Caco-2 (cell line): ENCODE results near the gene SLC7A6OS. TPM values are rescaled to one million over a fixed set of nuclear protein-coding genes. Genes with fewer than 3 reads are reported as not detected.

Experiments used
- BruUV-seq: library from RNA; stranded (reverse); fragments of 400-500 nt; replicated peaks from 2 replicates; lab custom pipeline; 2021; lab: Mats Ljungman, UMichigan
- CTCF ChIA-PET: fragments of 300-600 bp; sonication (Branson Sonifier 250); formaldehyde crosslinking; loops from one replicate; lab custom pipeline; 2022; ENCODE audit warnings: antibody characterized with exemption; lab: Charles Lee
- POLR2A ChIA-PET: fragments of 300-600 bp; sonication (Branson Sonifier 250); formaldehyde crosslinking; loops from one replicate; lab custom pipeline; 2022; ENCODE audit warnings: antibody characterized with exemption; lab: Charles Lee
- DNase-seq, 2 experiments: peaks; one replicate each; pipeline versions ENCODE4 v3.0.0 to v3.0.0-alpha.2; 2020 to 2022
- H3K27me3 ChIP-seq: replicated peaks from 2 replicates; pipeline ENCODE4 v1.6.0; 2011; ENCODE audit warnings: low read length; ENCODE audit not compliant: control insufficient read depth, insufficient read depth
- H3K36me3 ChIP-seq: 2 replicates; pipeline ENCODE4 v1.5.1; 2011; ENCODE audit warnings: low read length; ENCODE audit not compliant: control insufficient read depth, insufficient read depth
- H3K4me1 ChIP-seq: fragments of 250-450 bp; sonication (Bioruptor Pico); 2 replicates; pipeline ENCODE4 v1.5.1; 2020; ENCODE audit warnings: mild to moderate bottlenecking
- H3K4me3 ChIP-seq: 2 replicates; pipeline ENCODE4 v1.5.1; 2011; ENCODE audit warnings: low read depth, mild to moderate bottlenecking, control low read depth, low read length
- H3K9me3 ChIP-seq: fragments of 250-450 bp; sonication (Bioruptor Pico); 2 replicates; pipeline ENCODE4 v1.5.1; 2020; ENCODE audit warnings: mild to moderate bottlenecking, moderate library complexity
- H3K27ac Mint-ChIP-seq: one replicate; pipeline ENCODE4 v1.8.0; 2022; ENCODE audit warnings: mixed read lengths; ENCODE audit not compliant: unreplicated experiment
- H3K27me3 Mint-ChIP-seq: one replicate; pipeline ENCODE4 v1.8.0; 2022; ENCODE audit warnings: mixed read lengths; ENCODE audit not compliant: insufficient read depth, unreplicated experiment
- H3K36me3 Mint-ChIP-seq: one replicate; pipeline ENCODE4 v1.8.0; 2022; ENCODE audit warnings: mild to moderate bottlenecking, mixed read lengths; ENCODE audit not compliant: insufficient read depth, unreplicated experiment
- H3K4me1 Mint-ChIP-seq: one replicate; pipeline ENCODE4 v1.8.0; 2022; ENCODE audit warnings: low read depth, mixed read lengths; ENCODE audit not compliant: unreplicated experiment
- H3K4me3 Mint-ChIP-seq: one replicate; pipeline ENCODE4 v1.8.0; 2022; ENCODE audit warnings: mild to moderate bottlenecking, moderate library complexity, mixed read lengths; ENCODE audit not compliant: unreplicated experiment
- H3K9me3 Mint-ChIP-seq: one replicate; pipeline ENCODE4 v1.8.0; 2022; ENCODE audit warnings: mixed read lengths; ENCODE audit not compliant: unreplicated experiment
- intact Hi-C: fragments of 100-400 bp; cut with micrococcal nuclease; formaldehyde crosslinking; loops from one replicate; pipeline ENCODE4 v1.10.0; 2022; ENCODE audit not compliant: unreplicated experiment
- total RNA-seq: library from RNA; stranded (reverse); gene quantifications from 2 replicates; pipeline ENCODE4 v1.2.3, GENCODE V29; 2022
- TF ChIP-seq, protein P1 (sequence below), 2 experiments: fragments of 200-600 bp in 1 of 2; IDR thresholded peaks; 1 replicate in 1 of 2; 2 replicates in 1 of 2; pipeline versions ENCODE4 v1.5.1 to v1.8.0; 2011 to 2022; ENCODE audit warnings: antibody characterized with exemption in 1 of 2, control low read depth in 1 of 2, inconsistent platforms in 1 of 2, low read depth in 1 of 2, low read length in 1 of 2, mild to moderate bottlenecking in 1 of 2, moderate library complexity in 1 of 2; ENCODE audit not compliant: insufficient read depth in 1 of 2, severe bottlenecking in 1 of 2, unreplicated experiment in 1 of 2

The SLC7A6OS gene
- total RNA-seq, 1 experiment from 2014 or later: 34.0 TPM

- no peak for DNase-seq
- Mint-ChIP-seq H3K27ac (no peak overlapping the region), H3K4me3 (no peak overlapping the region), H3K36me3 (peaks cover 91% of the 10 kb centered on the region), H3K9me3 (no peaks in the 10 kb centered on the region), H3K4me1 (no peaks in the 10 kb centered on the region), H3K27me3 (no peaks in the 10 kb centered on the region)
- POLR2A ChIA-PET: no interaction called here
- intact Hi-C loops: no loop called here
- Histone ChIP-seq H3K9me3 (no peaks in the 10 kb centered on the region), H3K4me1 (no peaks in the 10 kb centered on the region), H3K36me3 (peaks cover 8% of the 10 kb centered on the region), H3K27me3 (no peaks in the 10 kb centered on the region), H3K4me3 (no peak overlapping the region)
- no TSS peak for BruUV-seq
- TF ChIP-seq, protein P1, sequence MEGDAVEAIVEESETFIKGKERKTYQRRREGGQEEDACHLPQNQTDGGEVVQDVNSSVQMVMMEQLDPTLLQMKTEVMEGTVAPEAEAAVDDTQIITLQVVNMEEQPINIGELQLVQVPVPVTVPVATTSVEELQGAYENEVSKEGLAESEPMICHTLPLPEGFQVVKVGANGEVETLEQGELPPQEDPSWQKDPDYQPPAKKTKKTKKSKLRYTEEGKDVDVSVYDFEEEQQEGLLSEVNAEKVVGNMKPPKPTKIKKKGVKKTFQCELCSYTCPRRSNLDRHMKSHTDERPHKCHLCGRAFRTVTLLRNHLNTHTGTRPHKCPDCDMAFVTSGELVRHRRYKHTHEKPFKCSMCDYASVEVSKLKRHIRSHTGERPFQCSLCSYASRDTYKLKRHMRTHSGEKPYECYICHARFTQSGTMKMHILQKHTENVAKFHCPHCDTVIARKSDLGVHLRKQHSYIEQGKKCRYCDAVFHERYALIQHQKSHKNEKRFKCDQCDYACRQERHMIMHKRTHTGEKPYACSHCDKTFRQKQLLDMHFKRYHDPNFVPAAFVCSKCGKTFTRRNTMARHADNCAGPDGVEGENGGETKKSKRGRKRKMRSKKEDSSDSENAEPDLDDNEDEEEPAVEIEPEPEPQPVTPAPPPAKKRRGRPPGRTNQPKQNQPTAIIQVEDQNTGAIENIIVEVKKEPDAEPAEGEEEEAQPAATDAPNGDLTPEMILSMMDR (IDR thresholded peaks at IDR 0.05; ENCODE audit: insufficient read depth in 1 of 2, low read depth in 1 of 2, low read length in 1 of 2, severe bottlenecking in 1 of 2, unreplicated experiment in 1 of 2): no peak
- CTCF ChIA-PET: no interaction called here
Observed at GRCh38 chr16:68343137-68343536, 32.4 kb upstream of the SLC7A6OS start.

DNA sequence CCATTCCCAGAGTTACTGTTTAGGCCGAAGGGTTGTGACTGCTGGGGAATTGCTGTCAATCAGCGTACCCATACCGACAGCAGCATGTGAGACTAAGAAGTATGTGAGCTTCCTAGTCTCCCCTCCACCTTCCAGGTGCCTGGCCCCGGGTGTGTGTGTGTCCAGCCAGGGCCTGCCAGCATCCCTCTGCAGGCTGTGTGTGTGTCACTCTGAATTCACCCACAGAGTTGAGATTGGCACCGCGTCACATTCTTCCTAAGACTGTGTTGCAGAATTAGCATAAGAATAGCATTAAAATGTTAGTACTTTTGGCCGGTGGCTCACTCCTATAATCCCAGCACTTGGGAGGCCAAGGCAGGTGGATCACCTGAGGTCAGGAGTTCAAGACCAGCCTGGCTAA lies 31.9 kb upstream of the SLC7A6OS start:
- Histone ChIP-seq H3K4me3 (no peak overlapping the region), H3K27me3 (no peaks in the 10 kb centered on the region), H3K36me3 (peaks cover 8% of the 10 kb centered on the region), H3K4me1 (no peaks in the 10 kb centered on the region), H3K9me3 (no peaks in the 10 kb centered on the region)
- Mint-ChIP-seq H3K27ac (no peak overlapping the region), H3K4me1 (no peaks in the 10 kb centered on the region), H3K36me3 (peaks cover 91% of the 10 kb centered on the region), H3K4me3 (no peak overlapping the region), H3K9me3 (no peaks in the 10 kb centered on the region), H3K27me3 (no peaks in the 10 kb centered on the region)
- POLR2A ChIA-PET: no interaction called here
- BruUV-seq: no TSS peak
- intact Hi-C loops: no loop called here
- CTCF ChIA-PET: no interaction called here
- TF ChIP-seq, protein P1 (IDR thresholded peaks at IDR 0.05; ENCODE audit: insufficient read depth in 1 of 2, low read depth in 1 of 2, low read length in 1 of 2, severe bottlenecking in 1 of 2, unreplicated experiment in 1 of 2): no peak
- no peak for DNase-seq

- no peaks in the 10 kb centered on the region for H3K27me3 ChIP-seq
- peaks cover 10% of the 10 kb centered on the region for H3K36me3 ChIP-seq
- Mint-ChIP-seq H3K36me3 (peaks cover 92% of the 10 kb centered on the region), H3K4me3 (no peak overlapping the region), H3K4me1 (peaks cover 4% of the 10 kb centered on the region), H3K9me3 (no peaks in the 10 kb centered on the region), H3K27me3 (no peaks in the 10 kb centered on the region), H3K27ac (no peak overlapping the region)
- intact Hi-C loops: no loop called here
- POLR2A ChIA-PET: no interaction called here
- no peak for DNase-seq
- H3K9me3 ChIP-seq: no peaks in the 10 kb centered on the region
- H3K4me1 ChIP-seq: peaks cover 2% of the 10 kb centered on the region; the same call in 1 of the 2 replicates
- CTCF ChIA-PET: interaction anchor here (0.7 to 1.8 kb wide), 2 partner anchors 8 to 78 kb away, joined by 3 to 4 read pairs; no protein-coding TSS in a partner anchor
- BruUV-seq: no TSS peak
- TF ChIP-seq, protein P1 (IDR thresholded peaks at IDR 0.05; ENCODE audit: insufficient read depth in 1 of 2, low read depth in 1 of 2, low read length in 1 of 2, severe bottlenecking in 1 of 2, unreplicated experiment in 1 of 2): no peak
- H3K4me3 ChIP-seq: no peak overlapping the region
Observed at GRCh38 chr16:68339214-68339613, 28.5 kb upstream of the SLC7A6OS start.
